Esophagus squamous epithelium (tissue), 4 donors: ENCODE data around the gene CABS1.

ENCODE experiments used
- POLR2A ChIP-seq, 4 donors: fragments of 450-650 bp; IDR thresholded peaks; one replicate each; pipeline ENCODE4 v1.6.1; 2017; ENCODE audit warnings: antibody characterized with exemption in 4 of 4, mild to moderate bottlenecking in 4 of 4, moderate library complexity in 3 of 4
- TF ChIP-seq, protein P1 (sequence below), 6 experiments: fragments of 450-650 bp in 4 of 6; fragments of 200-600 bp in 2 of 6; sonication (generic) in 2 of 6; IDR thresholded peaks; one replicate each; pipeline ENCODE4 v1.5.1; 2016 to 2019; ENCODE audit warnings: antibody characterized with exemption in 6 of 6, mild to moderate bottlenecking in 4 of 6, moderate library complexity in 4 of 6

DNA sequence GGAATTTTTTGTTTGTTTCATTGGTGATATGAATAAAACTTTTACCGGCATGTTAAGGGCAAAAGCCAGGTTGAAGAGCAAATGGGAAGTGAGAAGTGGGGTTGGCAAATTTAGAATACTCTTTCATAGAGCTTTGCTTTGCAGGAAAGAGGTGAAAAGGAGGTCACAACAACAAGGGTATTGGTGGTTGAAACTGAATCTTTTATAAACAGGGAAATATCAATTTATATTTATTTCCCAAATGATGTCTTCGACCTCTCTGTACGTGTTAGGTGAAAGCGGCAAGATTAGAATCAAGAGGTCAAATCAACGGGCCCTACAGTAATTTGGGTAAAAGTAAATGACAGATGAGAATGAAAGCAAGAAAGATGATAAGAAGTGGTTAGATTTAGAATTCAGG, 29.2 kb downstream of the CABS1 start:
- TF ChIP-seq, protein P1, sequence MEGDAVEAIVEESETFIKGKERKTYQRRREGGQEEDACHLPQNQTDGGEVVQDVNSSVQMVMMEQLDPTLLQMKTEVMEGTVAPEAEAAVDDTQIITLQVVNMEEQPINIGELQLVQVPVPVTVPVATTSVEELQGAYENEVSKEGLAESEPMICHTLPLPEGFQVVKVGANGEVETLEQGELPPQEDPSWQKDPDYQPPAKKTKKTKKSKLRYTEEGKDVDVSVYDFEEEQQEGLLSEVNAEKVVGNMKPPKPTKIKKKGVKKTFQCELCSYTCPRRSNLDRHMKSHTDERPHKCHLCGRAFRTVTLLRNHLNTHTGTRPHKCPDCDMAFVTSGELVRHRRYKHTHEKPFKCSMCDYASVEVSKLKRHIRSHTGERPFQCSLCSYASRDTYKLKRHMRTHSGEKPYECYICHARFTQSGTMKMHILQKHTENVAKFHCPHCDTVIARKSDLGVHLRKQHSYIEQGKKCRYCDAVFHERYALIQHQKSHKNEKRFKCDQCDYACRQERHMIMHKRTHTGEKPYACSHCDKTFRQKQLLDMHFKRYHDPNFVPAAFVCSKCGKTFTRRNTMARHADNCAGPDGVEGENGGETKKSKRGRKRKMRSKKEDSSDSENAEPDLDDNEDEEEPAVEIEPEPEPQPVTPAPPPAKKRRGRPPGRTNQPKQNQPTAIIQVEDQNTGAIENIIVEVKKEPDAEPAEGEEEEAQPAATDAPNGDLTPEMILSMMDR (IDR thresholded peaks at IDR 0.05): no peak
- no peak for TF ChIP-seq POLR2A (IDR thresholded peaks at IDR 0.05)
